ENCODE data around the gene SLC27A3. TPM values are rescaled to one million over a fixed set of nuclear protein-coding genes. Genes with fewer than 3 reads are reported as not detected.
A peak's percentile ranks its signal among the peaks of the same experiment; 100 is the strongest.

Gene SLC27A3
- total and polyA plus RNA-seq, 10 of the 15 experiments (the other 5 are each of a cell fraction or from before 2014, with no cell fraction given): 2.6 to 18.1 (median 8.3) TPM

- TF ChIP-seq ATF2 (IDR thresholded peaks at IDR 0.05; ENCODE audit: low read length): no peak
Measured at GRCh38 chr1:153778051-153778823, 3.0 kb downstream of the SLC27A3 start (continued).

GRCh38 chr1:153778824-153779519 is 3.8 kb downstream of the SLC27A3 start:
- no peak overlapping the region for H3K27ac ChIP-seq (ENCODE audit: control insufficient read depth, insufficient read depth)
- POLR2A ChIA-PET: no interaction called here
- FAIRE-seq (no peak), ATAC-seq (no peak), DNase-seq (ENCODE audit: low read depth, low spot score) (no peak)
- H3K9me3 ChIP-seq (replicated peaks; ENCODE audit: control insufficient read depth, insufficient read depth, low read length): no peaks in the 10 kb centered on the region
- H3K36me3 ChIP-seq (ENCODE audit: control insufficient read depth in 2 of 2, insufficient read depth in 2 of 2, low read length in 1 of 2): no peaks in the 10 kb centered on the region; a peak in 1 of 4 replicates
- no peak overlapping the region for H3K9ac ChIP-seq (ENCODE audit: control insufficient read depth, insufficient read depth, low read length)
- WGBS (ENCODE audit: insufficient coverage, insufficient replicate concordance, low lambda C conversion rate, missing lambda C conversion rate): 81% methylated on average over 18 of the region's 18 CpGs
- intact Hi-C loops (cut with micrococcal nuclease; ENCODE audit: unreplicated experiment) (no loop called here), in situ Hi-C loops (cut with MboI) (no loop called here)
- H4K20me1 ChIP-seq (ENCODE audit: control insufficient read depth, insufficient read depth): no peaks in the 10 kb centered on the region
- no peak overlapping the region for H3K4me2 ChIP-seq (ENCODE audit: control insufficient read depth, insufficient read depth)
- no peaks in the 10 kb centered on the region for H3K79me2 ChIP-seq (ENCODE audit: control insufficient read depth, insufficient read depth, low read length)
- RAD21 ChIA-PET (ENCODE audit: unreplicated experiment): no interaction called here
- BruUV-seq (replicated peaks): no TSS peak
- peaks cover 9% of the 10 kb centered on the region for H3K4me1 ChIP-seq (ENCODE audit: control insufficient read depth, insufficient read depth, low read length)
- no peak overlapping the region for H3K4me3 ChIP-seq
- SMC1A ChIA-PET (ENCODE audit: uncharacterized antibody, unreplicated experiment): no interaction called here
- no peak overlapping the region for H2AFZ ChIP-seq (ENCODE audit: control insufficient read depth, low read depth, low read length)
- TF ChIP-seq JUNB (IDR thresholded peaks at IDR 0.05): no peak
- TF ChIP-seq USF1 (IDR thresholded peaks at IDR 0.05; ENCODE audit: borderline replicate concordance, extremely low read length, insufficient read depth, low read depth, low read length): no peak
- no peak for TF ChIP-seq SMC3 (IDR thresholded peaks at IDR 0.05; ENCODE audit: borderline replicate concordance, low read length)
- TF ChIP-seq SIN3A (IDR thresholded peaks at IDR 0.05; ENCODE audit: low read depth, low read length): no peak
- TF ChIP-seq IRF5 (IDR thresholded peaks at IDR 0.05; ENCODE audit: borderline replicate concordance): no peak
- TF ChIP-seq NR2F1 (conservative IDR thresholded peaks at IDR 0.05): peak; percentile 37; the same call in 1 of the 2 replicates
- TF ChIP-seq JUND (IDR thresholded peaks at IDR 0.05; ENCODE audit: low read depth, low read length): no peak
- TF ChIP-seq IKZF2 (IDR thresholded peaks at IDR 0.05): no peak
- CTCF ChIA-PET: no interaction called here
- no peaks in the 10 kb centered on the region for H3K27me3 ChIP-seq (replicated peaks in 1 of 2; ENCODE audit: control insufficient read depth in 2 of 2, insufficient read depth in 2 of 2, low read length in 1 of 2)

Data from GM12878 (cell line).